Stimulated activated CD4-positive, alpha-beta T cell treated with anti-CD3 and anti-CD28 coated beads, Interleukin-2, amount 100 ng/mL, for 24 hours (primary cell): ENCODE data around the gene MX1.

ENCODE experiments used
- DNase-seq, 2 donors: peaks; one replicate each; pipeline ENCODE4 v3.0.0-alpha.2; 2020

Gene MX1

GRCh38 chr21:41425954-41426675, at the start of gene MX1:
MX1 (plus strand) TSS chr21:41426239; CDS start chr21:41432071, 5,832 bp downstream.
- DNase-seq = peak; percentile 83 to 86

GRCh38 chr21:41377715-41378114, 48.3 kb upstream of the MX1 start:
- no peak for DNase-seq

- no peak for DNase-seq
Observed at GRCh38 chr21:41378849-41379248, 47.2 kb upstream of the MX1 start.

GRCh38 chr21:41379901-41380300, 46.1 kb upstream of the MX1 start:
- DNase-seq = no peak

GRCh38 chr21:41381731-41382130, 44.3 kb upstream of the MX1 start:
- no peak for DNase-seq

GRCh38 chr21:41387042-41387819, 38.8 kb upstream of the MX1 start:
- DNase-seq = no peak

GRCh38 chr21:41387824-41388223, 38.2 kb upstream of the MX1 start:
- no peak for DNase-seq

- DNase-seq = no peak
Observed at GRCh38 chr21:41388259-41388658, 37.8 kb upstream of the MX1 start.

GRCh38 chr21:41390043-41390639, 35.9 kb upstream of the MX1 start:
- DNase-seq = no peak

- DNase-seq = no peak
Observed at GRCh38 chr21:41393876-41394465, 32.1 kb upstream of the MX1 start.

- no peak for DNase-seq
Observed at GRCh38 chr21:41396558-41397075, 29.4 kb upstream of the MX1 start.

GRCh38 chr21:41397471-41397891, 28.6 kb upstream of the MX1 start:
- DNase-seq = no peak

- DNase-seq = no peak
Observed at GRCh38 chr21:41398251-41398650, 27.8 kb upstream of the MX1 start.

- no peak for DNase-seq
Observed at GRCh38 chr21:41398831-41399230, 27.2 kb upstream of the MX1 start.

GRCh38 chr21:41399246-41399800, 26.7 kb upstream of the MX1 start:
- no peak for DNase-seq

GRCh38 chr21:41402231-41402630, 23.8 kb upstream of the MX1 start:
- DNase-seq = no peak

GRCh38 chr21:41402796-41403195, 23.2 kb upstream of the MX1 start:
- no peak for DNase-seq

- DNase-seq = no peak
Observed at GRCh38 chr21:41403331-41403730, 22.7 kb upstream of the MX1 start.

- no peak for DNase-seq
Observed at GRCh38 chr21:41403966-41404365, 22.1 kb upstream of the MX1 start.

- DNase-seq = no peak
Observed at GRCh38 chr21:41405321-41405720, 20.7 kb upstream of the MX1 start.

GRCh38 chr21:41406340-41406739, 19.7 kb upstream of the MX1 start:
- DNase-seq = no peak

GRCh38 chr21:41407541-41408460, 18.2 kb upstream of the MX1 start:
- no peak for DNase-seq
